Chondrocyte (in vitro differentiated cells): ENCODE data around the gene PRPF6. TPM values are rescaled to one million over a fixed set of nuclear protein-coding genes. Genes with fewer than 3 reads are reported as not detected.
A peak's percentile ranks its signal among the peaks of the same experiment; 100 is the strongest.

Source experiments
- DNase-seq: peaks from one replicate; pipeline ENCODE4 v3.0.0; 2021; ENCODE audit warnings: mixed read lengths, low spot score
- H3K27ac Mint-ChIP-seq: one replicate; pipeline ENCODE4 v1.8.0; 2021; ENCODE audit warnings: mild to moderate bottlenecking, moderate library complexity, mixed read lengths; ENCODE audit not compliant: unreplicated experiment
- H3K27me3 Mint-ChIP-seq: 2 replicates; pipeline ENCODE4 v1.8.0; 2021; ENCODE audit warnings: low read depth, mixed read lengths
- H3K36me3 Mint-ChIP-seq: 2 replicates; pipeline ENCODE4 v1.8.0; 2021; ENCODE audit warnings: low read depth, mixed read lengths
- H3K4me1 Mint-ChIP-seq: 2 replicates; pipeline ENCODE4 v1.8.0; 2021; ENCODE audit warnings: low read depth, mild to moderate bottlenecking, mixed read lengths
- H3K4me3 Mint-ChIP-seq: one replicate; pipeline ENCODE4 v1.8.0; 2021; ENCODE audit warnings: mild to moderate bottlenecking, moderate library complexity, mixed read lengths; ENCODE audit not compliant: unreplicated experiment
- H3K9me3 Mint-ChIP-seq: 2 replicates; pipeline ENCODE4 v1.8.0; 2021; ENCODE audit warnings: low read depth, mixed read lengths
- CTCF ChIP-seq: fragments of 200-600 bp; sonication (generic); IDR thresholded peaks from 2 replicates; pipeline ENCODE4 v1.5.0; 2021; ENCODE audit warnings: antibody characterized with exemption, mild to moderate bottlenecking, moderate library complexity
- total RNA-seq: library from RNA; stranded (reverse); gene quantifications from 3 replicates; pipeline ENCODE4 v1.2.1, GENCODE V29; 2021

Gene PRPF6
- total RNA-seq, 1 donor from 2014 or later = 49.0 TPM

DNA sequence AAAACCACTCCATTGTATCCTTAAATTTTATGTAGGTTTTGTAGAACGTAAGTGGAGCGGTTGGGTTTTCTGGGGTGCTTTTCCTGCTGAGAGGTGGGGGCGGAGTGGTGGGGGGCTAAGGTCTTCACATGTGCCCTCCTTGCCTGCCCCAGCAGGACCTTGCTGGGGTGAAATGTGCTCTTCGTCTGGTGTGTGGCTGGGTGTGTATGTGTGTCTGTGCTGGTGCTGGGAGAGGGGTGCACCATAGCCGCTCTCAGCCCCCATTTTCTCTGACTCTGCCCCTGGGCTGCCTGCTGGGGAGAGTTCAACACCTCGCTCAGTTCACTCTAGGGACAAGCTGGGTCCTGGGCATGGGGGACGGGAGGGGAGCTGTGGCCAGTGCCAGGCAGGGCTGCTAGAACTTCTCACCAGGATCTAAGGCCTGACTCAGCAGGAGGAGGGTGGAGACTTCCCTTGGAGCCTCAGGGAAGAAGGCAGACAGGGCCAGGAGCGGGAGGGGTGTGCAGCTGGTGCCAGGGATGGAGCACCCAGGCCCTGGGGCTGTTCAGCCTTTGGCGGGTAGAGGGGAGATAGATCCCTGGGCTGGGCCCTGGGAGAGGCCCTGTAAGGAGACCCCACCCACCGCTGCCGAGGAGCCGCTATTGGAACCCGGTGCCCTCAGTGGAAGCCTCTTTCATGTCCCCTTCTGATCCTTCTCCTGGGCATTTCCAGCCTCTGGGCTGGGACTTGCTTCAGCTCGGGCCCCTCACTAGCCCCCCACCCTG, 63.7 kb downstream of the PRPF6 start:
- Mint-ChIP-seq H3K9me3 (no peaks in the 10 kb centered on the region), H3K36me3 (no peaks in the 10 kb centered on the region), H3K4me3 (no peak overlapping the region), H3K27ac (peak overlapping the region; percentile 63), H3K27me3 (peaks cover 5% of the 10 kb centered on the region), H3K4me1 (peaks cover 26% of the 10 kb centered on the region)
- no peak for DNase-seq
- TF ChIP-seq CTCF = no peak

DNA sequence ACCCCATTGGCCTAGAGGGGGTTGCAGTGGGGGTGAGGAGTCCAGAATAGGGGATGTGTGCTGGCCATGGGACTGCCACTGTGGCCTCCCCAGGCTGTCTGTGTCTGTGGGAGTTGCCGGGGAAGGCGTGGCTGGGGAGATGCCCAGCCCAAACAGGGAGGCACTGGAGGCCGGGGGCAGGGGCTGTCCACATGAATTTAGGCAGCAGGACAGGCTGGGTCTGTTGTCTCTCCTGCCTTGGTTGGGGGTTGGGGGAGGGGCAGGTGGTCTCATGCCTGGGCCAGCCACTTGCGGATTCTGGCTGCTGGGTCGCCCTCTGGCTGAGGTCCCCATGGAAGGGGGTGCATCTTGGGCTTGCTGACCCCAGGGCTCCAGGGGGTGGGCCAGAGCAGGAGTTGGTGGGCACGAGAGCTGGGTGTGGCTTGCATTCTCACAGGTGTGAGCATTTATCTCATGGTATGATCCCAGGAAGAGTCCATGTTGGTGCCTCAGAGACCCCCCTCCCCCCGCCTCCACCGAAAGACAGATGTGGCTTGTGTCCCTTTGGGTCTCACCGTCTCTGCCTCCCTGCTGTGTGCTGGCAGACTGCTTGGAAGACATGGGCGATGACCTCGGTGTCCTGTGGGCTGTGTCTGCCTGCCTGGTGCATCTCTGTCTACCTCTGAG, 64.5 kb downstream of the PRPF6 start:
- Mint-ChIP-seq H3K27me3 (peaks cover 3% of the 10 kb centered on the region), H3K27ac (no peak overlapping the region), H3K36me3 (no peaks in the 10 kb centered on the region), H3K4me3 (no peak overlapping the region), H3K9me3 (no peaks in the 10 kb centered on the region), H3K4me1 (peaks cover 25% of the 10 kb centered on the region)
- TF ChIP-seq CTCF = no peak
- DNase-seq = no peak

- peaks cover 1% of the 10 kb centered on the region for H3K27me3 Mint-ChIP-seq
- DNase-seq = no peak
- no peaks in the 10 kb centered on the region for H3K36me3 Mint-ChIP-seq
- H3K9me3 Mint-ChIP-seq = no peaks in the 10 kb centered on the region
- H3K4me3 Mint-ChIP-seq = no peak overlapping the region
- peaks cover 25% of the 10 kb centered on the region for H3K4me1 Mint-ChIP-seq
- no peak overlapping the region for H3K27ac Mint-ChIP-seq
- no peak for TF ChIP-seq CTCF
Observed at GRCh38 chr20:64047046-64047389, 66.1 kb downstream of the PRPF6 start.

GRCh38 chr20:64047968-64048401, 67.1 kb downstream of the PRPF6 start:
- no peak for DNase-seq
- peak overlapping the region; percentile 45 for H3K4me3 Mint-ChIP-seq
- H3K27ac Mint-ChIP-seq = no peak overlapping the region
- TF ChIP-seq CTCF = no peak
- no peaks in the 10 kb centered on the region for H3K36me3 Mint-ChIP-seq
- no peaks in the 10 kb centered on the region for H3K9me3 Mint-ChIP-seq
- peaks cover 25% of the 10 kb centered on the region for H3K4me1 Mint-ChIP-seq
- H3K27me3 Mint-ChIP-seq = peaks cover 1% of the 10 kb centered on the region

GRCh38 chr20:64048402-64049044, 67.6 kb downstream of the PRPF6 start:
- H3K27me3 Mint-ChIP-seq = peaks cover 1% of the 10 kb centered on the region
- no peaks in the 10 kb centered on the region for H3K36me3 Mint-ChIP-seq
- H3K4me3 Mint-ChIP-seq = no peak overlapping the region
- no peaks in the 10 kb centered on the region for H3K9me3 Mint-ChIP-seq
- no peak for DNase-seq
- no peak overlapping the region for H3K27ac Mint-ChIP-seq
- TF ChIP-seq CTCF = no peak
- H3K4me1 Mint-ChIP-seq = peaks cover 27% of the 10 kb centered on the region
